HCT116 (cell line): ENCODE measurements around the gene NTN4. TPM values are rescaled to one million over a fixed set of nuclear protein-coding genes. Genes with fewer than 3 reads are reported as not detected.

Source experiments
- ATAC-seq: fragments of 200-7000 bp; cut with Tn5 transposase; 2 replicates; pipeline ENCODE4 v1.9.1; 2020; ENCODE audit warnings: mild to moderate bottlenecking, moderate library complexity
- BruUV-seq: library from RNA; stranded (reverse); fragments of 400-500 nt; replicated peaks from 2 replicates; lab custom pipeline; 2021; lab: Mats Ljungman, UMichigan
- CTCF ChIA-PET: fragments of 300-600 bp; sonication (Branson Sonifier 250); formaldehyde crosslinking; loops from one replicate; lab custom pipeline; 2021; ENCODE audit warnings: antibody characterized with exemption; lab: Charles Lee
- POLR2A ChIA-PET: fragments of 300-600, 350-600 bp; sonication (Branson Sonifier 250); formaldehyde crosslinking; loops from one replicate; lab custom pipeline; 2021; ENCODE audit warnings: antibody characterized with exemption; lab: Charles Lee
- RAD21 ChIA-PET, 2 experiments: fragments of 300-600 bp; sonication (Branson Sonifier 250); formaldehyde crosslinking; loops; one replicate each; lab custom pipeline; 2023; ENCODE audit warnings: low total read pairs in 2 of 2; ENCODE audit not compliant: uncharacterized antibody in 2 of 2, unreplicated experiment in 2 of 2, low non-redundant PET in 1 of 2; lab: Charles Lee
- DNase-seq: peaks from one replicate; pipeline ENCODE4 v3.0.0-alpha.2; 2010; ENCODE audit warnings: low read depth, low spot score
- H2AFZ ChIP-seq: fragments of 200-600 bp; shearing (Covaris generic), sonication (generic); 2 replicates; pipeline ENCODE4 v1.6.1; 2017; ENCODE audit warnings: low read depth, mixed run types, mixed read lengths, antibody characterized with exemption, low read length; ENCODE audit not compliant: poor library complexity, severe bottlenecking
- H3K27ac ChIP-seq: 2 replicates; pipeline ENCODE4 v1.5.1; 2012; ENCODE audit warnings: low read depth, low read length
- H3K27me3 ChIP-seq: fragments of 200-600 bp; sonication (generic); 2 replicates; pipeline ENCODE4 v1.6.1; 2016; ENCODE audit warnings: mixed run types, low read length, mixed read lengths; ENCODE audit not compliant: insufficient read depth
- H3K36me3 ChIP-seq, 2 experiments: fragments of 200-500 bp in 1 of 2; fragments of 200-600 bp in 1 of 2; sonication (Bioruptor generic) in 1 of 2; sonication (generic) in 1 of 2; 2 replicates each; pipeline versions ENCODE4 v1.5.1 to v1.6.1; 2014 to 2016; ENCODE audit warnings: low read length in 2 of 2, inconsistent platforms in 1 of 2, mixed read lengths in 1 of 2, mixed run types in 1 of 2; ENCODE audit not compliant: insufficient read depth in 2 of 2, control insufficient read depth in 1 of 2
- H3K4me1 ChIP-seq, 2 experiments: fragments of 200-600 bp in 1 of 2; sonication (generic) in 1 of 2; 2 replicates each; pipeline versions ENCODE4 v1.5.1 to v1.6.1; 2012 to 2017; ENCODE audit warnings: low read length in 2 of 2, inconsistent platforms in 1 of 2, mild to moderate bottlenecking in 1 of 2, mixed read lengths in 1 of 2, mixed run types in 1 of 2, moderate library complexity in 1 of 2; ENCODE audit not compliant: insufficient read depth in 2 of 2, control insufficient read depth in 1 of 2
- H3K4me2 ChIP-seq: fragments of 200-600 bp; sonication (generic); 2 replicates; pipeline ENCODE4 v1.6.1; 2017; ENCODE audit warnings: mixed run types, low read length, mixed read lengths
- H3K4me3 ChIP-seq, 2 experiments: fragments of 200-600 bp in 1 of 2; sonication (generic) in 1 of 2; replicated peaks in 1 of 2; 2 replicates each; pipeline ENCODE4 v1.5.1; 2011 to 2016; ENCODE audit warnings: low read length in 2 of 2, control low read depth in 1 of 2, low read depth in 1 of 2, mild to moderate bottlenecking in 1 of 2, mixed read lengths in 1 of 2, mixed run types in 1 of 2
- H3K79me2 ChIP-seq: fragments of 200-600 bp; sonication (generic); 2 replicates; pipeline ENCODE4 v1.6.1; 2017; ENCODE audit warnings: mild to moderate bottlenecking, mixed run types, low read length, moderate library complexity, mixed read lengths; ENCODE audit not compliant: insufficient read depth
- H3K9ac ChIP-seq: fragments of 200-600 bp; sonication (generic); 2 replicates; pipeline ENCODE4 v1.6.1; 2016; ENCODE audit warnings: low read length, mixed read lengths
- H3K9me2 ChIP-seq: fragments of 200-600 bp; sonication (generic), shearing (Covaris generic); 2 replicates; pipeline ENCODE4 v1.6.1; 2017; ENCODE audit warnings: mixed run types, mild to moderate bottlenecking, moderate library complexity; ENCODE audit not compliant: insufficient read depth
- H3K9me3 ChIP-seq, 2 experiments: fragments of 200-500 bp in 1 of 2; fragments of 200-600 bp in 1 of 2; sonication (Bioruptor generic) in 1 of 2; sonication (generic) in 1 of 2; 2 replicates each; pipeline ENCODE4 v1.6.1; 2014 to 2017; ENCODE audit warnings: low read length in 2 of 2, mixed read lengths in 2 of 2, inconsistent platforms in 1 of 2, low read depth in 1 of 2, mild to moderate bottlenecking in 1 of 2, mixed run types in 1 of 2, moderate library complexity in 1 of 2; ENCODE audit not compliant: control insufficient read depth in 1 of 2, insufficient read depth in 1 of 2
- H4K20me1 ChIP-seq: fragments of 200-600 bp; sonication (generic), shearing (Covaris generic); 2 replicates; pipeline ENCODE4 v1.6.1; 2017; ENCODE audit warnings: mixed run types, mild to moderate bottlenecking, moderate library complexity; ENCODE audit not compliant: insufficient read depth
- CEBPB ChIP-seq: IDR thresholded peaks from 2 replicates; pipeline ENCODE4 v1.6.1; 2012; ENCODE audit warnings: low read depth
- ELF1 ChIP-seq: IDR thresholded peaks from 2 replicates; pipeline ENCODE4 v1.6.1; 2012; ENCODE audit warnings: low read depth, borderline replicate concordance
- EZH2 ChIP-seq: fragments of 200-600 bp; sonication (generic); IDR thresholded peaks from 2 replicates; pipeline ENCODE4 v1.6.1; 2017; ENCODE audit warnings: antibody characterized with exemption, mixed run types
- EZH2phosphoT487 ChIP-seq: fragments of 200-600 bp; IDR thresholded peaks from 2 replicates; pipeline ENCODE4 v1.6.1; 2018; ENCODE audit warnings: antibody characterized with exemption, borderline replicate concordance
- FOSL1 ChIP-seq: IDR thresholded peaks from 2 replicates; pipeline ENCODE4 v1.6.1; 2012; ENCODE audit warnings: low read depth
- JUND ChIP-seq: IDR thresholded peaks from 2 replicates; pipeline ENCODE4 v1.6.1; 2012
- POLR2A ChIP-seq: IDR thresholded peaks from 2 replicates; pipeline ENCODE4 v1.7.0; 2011; ENCODE audit warnings: borderline replicate concordance; ENCODE audit not compliant: insufficient read depth, insufficient read length; ENCODE audit errors: extremely low read depth
- POLR2AphosphoS5 ChIP-seq: IDR thresholded peaks from 2 replicates; pipeline ENCODE4 v1.6.1; 2011; ENCODE audit warnings: mild to moderate bottlenecking, low read depth, low read length, moderate library complexity
- RAD21 ChIP-seq: IDR thresholded peaks from 2 replicates; pipeline ENCODE4 v1.6.1; 2012; ENCODE audit warnings: low read depth, mild to moderate bottlenecking
- REST ChIP-seq: IDR thresholded peaks from 2 replicates; pipeline ENCODE4 v1.6.1; 2012; ENCODE audit warnings: low read depth
- SIN3A ChIP-seq: IDR thresholded peaks from 2 replicates; pipeline ENCODE4 v1.6.1; 2012; ENCODE audit warnings: low read depth
- SP1 ChIP-seq: IDR thresholded peaks from 2 replicates; pipeline ENCODE4 v1.6.1; 2012; ENCODE audit warnings: low read depth
- SRF ChIP-seq: IDR thresholded peaks from 2 replicates; pipeline ENCODE4 v1.6.1; 2012; ENCODE audit warnings: low read depth
- TCF7L2 ChIP-seq: IDR thresholded peaks from 2 replicates; pipeline ENCODE4 v1.7.0; 2011; ENCODE audit warnings: borderline replicate concordance, inconsistent platforms; ENCODE audit not compliant: insufficient read depth, insufficient read length; ENCODE audit errors: extremely low read depth
- YY1 ChIP-seq: IDR thresholded peaks from 2 replicates; pipeline ENCODE4 v1.6.1; 2011; ENCODE audit warnings: low read length, low read depth, moderate library complexity, mild to moderate bottlenecking; ENCODE audit not compliant: insufficient replicate concordance; ENCODE audit errors: extremely low read depth
- ZBTB33 ChIP-seq: IDR thresholded peaks from 2 replicates; pipeline ENCODE4 v1.6.1; 2011; ENCODE audit warnings: mild to moderate bottlenecking, low read length, moderate library complexity; ENCODE audit not compliant: insufficient replicate concordance; ENCODE audit errors: extremely low read depth
- ZFX ChIP-seq: fragments of 450-650 bp; IDR thresholded peaks from 2 replicates; pipeline ENCODE4 v1.6.1; 2017
- ZNF274 ChIP-seq: fragments of 200-500 bp; sonication (Bioruptor generic); IDR thresholded peaks from 2 replicates; pipeline ENCODE4 v1.6.1; 2014; ENCODE audit warnings: mild to moderate bottlenecking, low read depth, low read length, inconsistent platforms
- intact Hi-C: fragments of 100-400 bp; cut with micrococcal nuclease; formaldehyde crosslinking; loops from 2 replicates; pipeline ENCODE4 v1.10.0; 2022
- total RNA-seq: library from RNA; stranded (reverse); gene quantifications from one replicate; pipeline ENCODE4 v1.2.1, GENCODE V29; 2021; ENCODE audit not compliant: unreplicated experiment
- TF ChIP-seq, protein P1 (sequence below): IDR thresholded peaks from 2 replicates; pipeline ENCODE4 v1.6.1; 2012
- TF ChIP-seq, protein P2 (sequence below): IDR thresholded peaks from 2 replicates; pipeline ENCODE4 v1.6.1; 2012

The NTN4 gene
- total RNA-seq, 1 experiment from 2014 or later: 4.3 TPM

DNA sequence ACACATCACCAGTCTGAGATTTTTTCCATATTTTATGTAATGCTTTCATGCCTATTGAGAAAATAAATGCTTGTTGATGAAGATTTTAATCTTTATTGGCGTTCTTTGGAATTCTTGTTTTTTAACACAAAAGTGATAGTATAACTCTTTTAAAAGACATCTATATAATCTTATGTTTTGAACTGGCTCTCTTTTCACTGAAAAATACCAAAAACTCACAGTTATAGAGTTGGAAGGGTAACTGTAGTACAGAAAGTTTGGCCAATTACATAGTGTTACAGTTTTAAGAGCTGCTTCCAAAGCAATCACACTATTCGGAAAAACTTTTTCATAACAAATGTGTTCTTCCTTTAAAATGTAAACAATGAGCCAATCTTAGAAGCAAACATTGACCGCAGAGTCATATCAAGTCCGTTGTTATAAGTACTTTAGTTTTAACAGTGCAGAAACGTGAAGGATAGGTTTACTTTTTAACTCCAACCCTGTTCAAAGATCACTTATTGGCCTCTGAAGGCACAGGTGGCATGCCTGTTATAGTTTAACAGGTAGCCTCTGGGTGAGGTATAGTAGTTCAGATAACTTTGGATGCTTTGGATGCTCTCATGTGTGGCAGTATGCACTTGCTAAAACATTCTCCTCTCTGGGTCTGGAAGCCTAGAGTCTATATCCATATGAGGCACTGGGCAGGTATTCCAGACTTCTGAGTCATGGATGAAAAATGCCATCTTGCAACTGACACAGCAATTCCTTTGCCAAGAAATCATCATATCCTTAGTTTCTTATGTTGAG lies 12.1 kb upstream of the NTN4 start:
- no peaks in the 10 kb centered on the region for H3K79me2 ChIP-seq
- H3K4me1 ChIP-seq: peaks cover 21 to 43% of the 10 kb centered on the region in 2 experiments
- H3K9me2 ChIP-seq: no peaks in the 10 kb centered on the region
- DNase-seq: peak; percentile 75
- H2AFZ ChIP-seq: peak overlapping the region; percentile 70
- ChIA-PET POLR2A (interaction anchor here (1.4 kb wide), 1 partner anchor 9 kb away, joined by 3 read pairs; no protein-coding TSS in a partner anchor), RAD21 (no interaction called here), CTCF (no interaction called here)
- no TSS peak for BruUV-seq
- H3K4me3 ChIP-seq: peak overlapping the region in 1 of 2 experiments; percentile 21; a peak in 1 of 4 replicates
- H4K20me1 ChIP-seq: no peaks in the 10 kb centered on the region
- no peaks in the 10 kb centered on the region for H3K9me3 ChIP-seq
- no peak overlapping the region for H3K27ac ChIP-seq
- H3K27me3 ChIP-seq: no peaks in the 10 kb centered on the region
- no peaks in the 10 kb centered on the region for H3K36me3 ChIP-seq
- no peak overlapping the region for H3K9ac ChIP-seq
- peak; percentile 86 for ATAC-seq
- H3K4me2 ChIP-seq: peak overlapping the region; percentile 70
- intact Hi-C loops: no loop called here
- TF ChIP-seq TCF7L2 (no peak), JUND (peak; percentile 83), FOSL1 (peak; percentile 87), REST (no peak), EZH2 (no peak), ZNF274 (no peak), CEBPB (peak; percentile 29; the same call in 1 of the 2 replicates), RAD21 (peak; percentile 10; the same call in 1 of the 2 replicates), ZBTB33 (no peak), SRF (peak; percentile 88), POLR2A (no peak), SP1 (peak; percentile 71), ELF1 (no peak), YY1 (no peak), ZFX (no peak), SIN3A (no peak), POLR2AphosphoS5 (no peak), EZH2phosphoT487 (no peak)
- TF ChIP-seq, protein P1, sequence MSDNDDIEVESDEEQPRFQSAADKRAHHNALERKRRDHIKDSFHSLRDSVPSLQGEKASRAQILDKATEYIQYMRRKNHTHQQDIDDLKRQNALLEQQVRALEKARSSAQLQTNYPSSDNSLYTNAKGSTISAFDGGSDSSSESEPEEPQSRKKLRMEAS: no peak
- TF ChIP-seq, protein P2, sequence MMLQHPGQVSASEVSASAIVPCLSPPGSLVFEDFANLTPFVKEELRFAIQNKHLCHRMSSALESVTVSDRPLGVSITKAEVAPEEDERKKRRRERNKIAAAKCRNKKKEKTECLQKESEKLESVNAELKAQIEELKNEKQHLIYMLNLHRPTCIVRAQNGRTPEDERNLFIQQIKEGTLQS: no peak
